Measurements from ENCODE around the gene ELP5.

ELP5 gene

GRCh38 chr17:7290166-7290565 lies 38.2 kb downstream of the ELP5 start:
- no peak for DNase-seq
- Histone ChIP-seq H3K79me2 (ENCODE audit: control insufficient read depth, insufficient read depth, low read length, poor library complexity) (no peaks in the 10 kb centered on the region), H3K27me3 (ENCODE audit: insufficient read depth, low read length) (peaks cover 20% of the 10 kb centered on the region), H3K27ac (ENCODE audit: low read depth, low read length) (no peak overlapping the region), H3K4me2 (ENCODE audit: low read length) (no peak overlapping the region), H4K12ac (ENCODE audit: low read depth, low read length) (no peak overlapping the region), H3K4ac (ENCODE audit: low read depth, low read length) (no peak overlapping the region), H3K4me1 (ENCODE audit: control insufficient read depth in 1 of 2, insufficient read depth in 2 of 2, low read length in 2 of 2) (peaks cover 4 to 6% of the 10 kb centered on the region in 2 experiments), H2BK120ac (ENCODE audit: insufficient read depth, low read length, poor library complexity) (no peak overlapping the region), H3K14ac (ENCODE audit: low read length) (no peak overlapping the region), H3K18ac (ENCODE audit: low read length) (no peak overlapping the region), H3K9ac (ENCODE audit: low read length) (no peak overlapping the region), H4K8ac (ENCODE audit: low read depth, low read length) (no peak overlapping the region), H3K9me3 (ENCODE audit: insufficient read depth, low read depth, low read length) (peaks cover 5% of the 10 kb centered on the region), H4K91ac (ENCODE audit: low read depth, low read length) (no peak overlapping the region), H3K4me3 (ENCODE audit: low read depth, low read length) (no peak overlapping the region), H3K23ac (ENCODE audit: low read length) (no peak overlapping the region), H2AK5ac (ENCODE audit: low read length) (no peak overlapping the region), H2BK5ac (ENCODE audit: low read depth, low read length, poor library complexity) (no peak overlapping the region), H3K79me1 (ENCODE audit: low read length) (no peaks in the 10 kb centered on the region), H2AFZ (ENCODE audit: insufficient read depth, low read length, poor library complexity) (no peak overlapping the region), H3K36me3 (ENCODE audit: control insufficient read depth in 1 of 2, insufficient read depth in 2 of 2, low read length in 2 of 2) (no peaks in the 10 kb centered on the region), H2BK12ac (ENCODE audit: low read length) (no peak overlapping the region)
- WGBS (ENCODE audit: extremely low coverage, insufficient coverage, insufficient read length): no CpG with 5 or more reads among the region's 19 CpGs

- Histone ChIP-seq H2AFZ (ENCODE audit: insufficient read depth, low read length, poor library complexity) (no peak overlapping the region), H3K27ac (ENCODE audit: low read depth, low read length) (no peak overlapping the region), H4K91ac (ENCODE audit: low read depth, low read length) (no peak overlapping the region), H3K4me2 (ENCODE audit: low read length) (no peak overlapping the region), H2AK5ac (ENCODE audit: low read length) (no peak overlapping the region), H3K79me2 (ENCODE audit: control insufficient read depth, insufficient read depth, low read length, poor library complexity) (no peaks in the 10 kb centered on the region), H4K8ac (ENCODE audit: low read depth, low read length) (no peak overlapping the region), H3K9me3 (ENCODE audit: insufficient read depth, low read depth, low read length) (peaks cover 5% of the 10 kb centered on the region), H3K4me1 (ENCODE audit: control insufficient read depth in 1 of 2, insufficient read depth in 2 of 2, low read length in 2 of 2) (peaks cover 4 to 6% of the 10 kb centered on the region in 2 experiments), H2BK12ac (ENCODE audit: low read length) (no peak overlapping the region), H3K23ac (ENCODE audit: low read length) (no peak overlapping the region), H3K27me3 (ENCODE audit: insufficient read depth, low read length) (peaks cover 22% of the 10 kb centered on the region), H3K79me1 (ENCODE audit: low read length) (no peaks in the 10 kb centered on the region), H3K36me3 (ENCODE audit: control insufficient read depth in 1 of 2, insufficient read depth in 2 of 2, low read length in 2 of 2) (no peaks in the 10 kb centered on the region), H3K9ac (ENCODE audit: low read length) (no peak overlapping the region), H3K14ac (ENCODE audit: low read length) (no peak overlapping the region), H2BK5ac (ENCODE audit: low read depth, low read length, poor library complexity) (no peak overlapping the region), H3K4ac (ENCODE audit: low read depth, low read length) (no peak overlapping the region), H4K12ac (ENCODE audit: low read depth, low read length) (no peak overlapping the region), H3K18ac (ENCODE audit: low read length) (no peak overlapping the region), H3K4me3 (ENCODE audit: low read depth, low read length) (no peak overlapping the region), H2BK120ac (ENCODE audit: insufficient read depth, low read length, poor library complexity) (no peak overlapping the region)
- DNase-seq: no peak
- no CpG with 5 or more reads among the region's 11 CpGs for WGBS (ENCODE audit: extremely low coverage, insufficient coverage, insufficient read length)
These were observed 38.7 kb downstream of the ELP5 start for GRCh38 chr17:7290685-7291084.

GRCh38 chr17:7292194-7292593 lies 40.2 kb downstream of the ELP5 start:
- Histone ChIP-seq H2AFZ (ENCODE audit: insufficient read depth, low read length, poor library complexity) (no peak overlapping the region), H4K12ac (ENCODE audit: low read depth, low read length) (no peak overlapping the region), H2BK12ac (ENCODE audit: low read length) (no peak overlapping the region), H3K79me2 (ENCODE audit: control insufficient read depth, insufficient read depth, low read length, poor library complexity) (no peaks in the 10 kb centered on the region), H3K4me3 (ENCODE audit: low read depth, low read length) (no peak overlapping the region), H3K36me3 (ENCODE audit: control insufficient read depth in 1 of 2, insufficient read depth in 2 of 2, low read length in 2 of 2) (no peaks in the 10 kb centered on the region), H2BK120ac (ENCODE audit: insufficient read depth, low read length, poor library complexity) (no peak overlapping the region), H3K9ac (ENCODE audit: low read length) (no peak overlapping the region), H4K91ac (ENCODE audit: low read depth, low read length) (no peak overlapping the region), H2BK5ac (ENCODE audit: low read depth, low read length, poor library complexity) (no peak overlapping the region), H3K14ac (ENCODE audit: low read length) (no peak overlapping the region), H3K27ac (ENCODE audit: low read depth, low read length) (no peak overlapping the region), H3K9me3 (ENCODE audit: insufficient read depth, low read depth, low read length) (peaks cover 5% of the 10 kb centered on the region), H3K23ac (ENCODE audit: low read length) (no peak overlapping the region), H3K79me1 (ENCODE audit: low read length) (no peaks in the 10 kb centered on the region), H3K4me2 (ENCODE audit: low read length) (no peak overlapping the region), H3K4ac (ENCODE audit: low read depth, low read length) (no peak overlapping the region), H3K27me3 (ENCODE audit: insufficient read depth, low read length) (peaks cover 23% of the 10 kb centered on the region), H3K4me1 (ENCODE audit: control insufficient read depth in 1 of 2, insufficient read depth in 2 of 2, low read length in 2 of 2) (peaks cover 4 to 8% of the 10 kb centered on the region in 2 experiments), H2AK5ac (ENCODE audit: low read length) (no peak overlapping the region), H4K8ac (ENCODE audit: low read depth, low read length) (no peak overlapping the region), H3K18ac (ENCODE audit: low read length) (no peak overlapping the region)
- WGBS (ENCODE audit: extremely low coverage, insufficient coverage, insufficient read length): no CpG with 5 or more reads among the region's 2 CpGs
- DNase-seq: no peak

GRCh38 chr17:7292729-7293128 lies 40.7 kb downstream of the ELP5 start:
- no peak overlapping the region for H3K14ac ChIP-seq (ENCODE audit: low read length)
- no peaks in the 10 kb centered on the region for H3K79me1 ChIP-seq (ENCODE audit: low read length)
- no peaks in the 10 kb centered on the region for H3K79me2 ChIP-seq (ENCODE audit: control insufficient read depth, insufficient read depth, low read length, poor library complexity)
- no peak overlapping the region for H4K8ac ChIP-seq (ENCODE audit: low read depth, low read length)
- H2AFZ ChIP-seq (ENCODE audit: insufficient read depth, low read length, poor library complexity): no peak overlapping the region
- no peak overlapping the region for H3K4ac ChIP-seq (ENCODE audit: low read depth, low read length)
- H4K12ac ChIP-seq (ENCODE audit: low read depth, low read length): no peak overlapping the region
- peaks cover 4 to 8% of the 10 kb centered on the region in 2 experiments for H3K4me1 ChIP-seq (ENCODE audit: control insufficient read depth in 1 of 2, insufficient read depth in 2 of 2, low read length in 2 of 2)
- no CpG with 5 or more reads among the region's 6 CpGs for WGBS (ENCODE audit: extremely low coverage, insufficient coverage, insufficient read length)
- no peaks in the 10 kb centered on the region for H3K36me3 ChIP-seq (ENCODE audit: control insufficient read depth in 1 of 2, insufficient read depth in 2 of 2, low read length in 2 of 2)
- H2AK5ac ChIP-seq (ENCODE audit: low read length): no peak overlapping the region
- H3K18ac ChIP-seq (ENCODE audit: low read length): no peak overlapping the region
- H3K23ac ChIP-seq (ENCODE audit: low read length): no peak overlapping the region
- H3K4me2 ChIP-seq (ENCODE audit: low read length): no peak overlapping the region
- H2BK120ac ChIP-seq (ENCODE audit: insufficient read depth, low read length, poor library complexity): no peak overlapping the region
- no peak for DNase-seq
- H2BK5ac ChIP-seq (ENCODE audit: low read depth, low read length, poor library complexity): no peak overlapping the region
- H3K9me3 ChIP-seq (ENCODE audit: insufficient read depth, low read depth, low read length): peaks cover 5% of the 10 kb centered on the region
- no peak overlapping the region for H4K91ac ChIP-seq (ENCODE audit: low read depth, low read length)
- H2BK12ac ChIP-seq (ENCODE audit: low read length): no peak overlapping the region
- no peak overlapping the region for H3K4me3 ChIP-seq (ENCODE audit: low read depth, low read length)
- H3K9ac ChIP-seq (ENCODE audit: low read length): no peak overlapping the region
- H3K27me3 ChIP-seq (ENCODE audit: insufficient read depth, low read length): peaks cover 23% of the 10 kb centered on the region
- no peak overlapping the region for H3K27ac ChIP-seq (ENCODE audit: low read depth, low read length)

Measured in trophoblast cell (in vitro differentiated cells and primary cell).